CD1c-positive myeloid dendritic cell (primary cell): ENCODE data around the gene RCN1.
"Not testable (repeated sequence)": the region's sequence is repeated elsewhere in the genome, so short reads cannot be mapped to it uniquely, and the experiment has no call there.

Experiments used
- DNase-seq: peaks from one replicate; pipeline ENCODE4 v3.0.0-alpha.2; 2016; ENCODE audit errors: extremely low spot score

The RCN1 gene

GRCh38 chr11:32079553-32079952 lies 11.3 kb upstream of the RCN1 start:
- DNase-seq, result no peak

GRCh38 chr11:32080361-32080980 lies 10.4 kb upstream of the RCN1 start:
- no peak for DNase-seq

- DNase-seq, result no peak
These were observed 9.7 kb upstream of the RCN1 start for GRCh38 chr11:32081129-32081641.

- DNase-seq, result no peak
These were observed 9.0 kb upstream of the RCN1 start for GRCh38 chr11:32081901-32082300.

GRCh38 chr11:32082346-32082986 lies 8.4 kb upstream of the RCN1 start:
- DNase-seq, result no peak

- DNase-seq, result no peak
These were observed 3.3 kb upstream of the RCN1 start for GRCh38 chr11:32087597-32087996.

GRCh38 chr11:32088117-32088941 lies 2.5 kb upstream of the RCN1 start:
- DNase-seq, result no peak

- DNase-seq, result no peak
These were observed 1.8 kb downstream of the RCN1 start for GRCh38 chr11:32092581-32093170.

- DNase-seq, result no peak
These were observed 4.0 kb downstream of the RCN1 start for GRCh38 chr11:32094923-32095322.

- no peak for DNase-seq
These were observed 7.4 kb downstream of the RCN1 start for GRCh38 chr11:32098142-32098903.

- no peak for DNase-seq
These were observed 8.6 kb downstream of the RCN1 start for GRCh38 chr11:32099516-32099915.

- no peak for DNase-seq
These were observed 9.6 kb downstream of the RCN1 start for GRCh38 chr11:32100495-32100894.

- no peak for DNase-seq
These were observed 10.9 kb downstream of the RCN1 start for GRCh38 chr11:32101791-32102190.

GRCh38 chr11:32103121-32103719 lies 12.3 kb downstream of the RCN1 start:
- DNase-seq, result not testable (repeated sequence)

- DNase-seq, result no peak
These were observed 13.1 kb downstream of the RCN1 start for GRCh38 chr11:32103941-32104340.

- no peak for DNase-seq
These were observed 15.1 kb downstream of the RCN1 start for GRCh38 chr11:32105871-32106560.

- no peak for DNase-seq
These were observed 16.8 kb downstream of the RCN1 start for GRCh38 chr11:32107647-32108046.

- no peak for DNase-seq
These were observed 17.7 kb downstream of the RCN1 start for GRCh38 chr11:32108576-32108975.

GRCh38 chr11:32109138-32109537 lies 18.3 kb downstream of the RCN1 start:
- DNase-seq, result no peak

GRCh38 chr11:32109592-32109991 lies 18.7 kb downstream of the RCN1 start:
- DNase-seq, result no peak

GRCh38 chr11:32110795-32111194 lies 19.9 kb downstream of the RCN1 start:
- DNase-seq, result no peak
